ENCODE measurements around the gene PIK3C2B. TPM values are rescaled to one million over a fixed set of nuclear protein-coding genes. Genes with fewer than 3 reads are reported as not detected.

PIK3C2B gene
- total RNA-seq, 1 donor from 2014 or later = 55.1 TPM

DNA sequence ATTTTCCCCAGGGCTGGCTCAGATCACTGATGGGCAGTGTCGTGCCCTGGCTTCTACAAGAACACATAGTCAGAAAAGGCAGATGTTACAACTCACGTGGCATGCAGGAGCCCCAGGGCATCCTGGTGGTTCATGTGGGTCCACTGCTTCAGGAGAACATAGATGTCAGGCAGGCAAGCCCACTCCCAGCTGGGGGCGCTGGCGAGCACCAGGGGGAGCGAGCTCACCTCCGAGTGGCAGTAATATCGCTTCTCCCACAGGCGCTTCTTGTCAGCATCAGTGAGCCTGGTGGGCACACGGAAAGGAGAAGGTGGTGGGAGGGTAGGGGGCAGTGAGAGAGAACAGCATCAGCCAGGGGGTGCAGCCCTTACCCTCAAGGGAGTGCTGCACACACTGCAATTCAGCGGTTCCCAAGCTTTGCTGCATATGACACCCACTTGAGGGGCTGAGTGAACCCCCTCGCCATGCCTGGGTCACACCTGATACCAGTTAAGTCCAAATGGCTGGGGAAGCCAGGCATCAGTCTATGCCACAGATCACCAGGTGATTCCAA is 48.7 kb downstream of the PIK3C2B start:
- H3K27ac Mint-ChIP-seq = peak overlapping the region; percentile 56
- DNase-seq (ENCODE audit: extremely low spot score, unreplicated experiment) = no peak
- H3K36me3 Mint-ChIP-seq = peaks cover 51% of the 10 kb centered on the region
- peaks cover 24% of the 10 kb centered on the region for H3K4me1 Mint-ChIP-seq (ENCODE audit: unreplicated experiment)
- H3K27me3 Mint-ChIP-seq = no peaks in the 10 kb centered on the region
- no peak overlapping the region for H3K4me3 Mint-ChIP-seq
- H3K9me3 Mint-ChIP-seq = no peaks in the 10 kb centered on the region
- TF ChIP-seq, protein P1, sequence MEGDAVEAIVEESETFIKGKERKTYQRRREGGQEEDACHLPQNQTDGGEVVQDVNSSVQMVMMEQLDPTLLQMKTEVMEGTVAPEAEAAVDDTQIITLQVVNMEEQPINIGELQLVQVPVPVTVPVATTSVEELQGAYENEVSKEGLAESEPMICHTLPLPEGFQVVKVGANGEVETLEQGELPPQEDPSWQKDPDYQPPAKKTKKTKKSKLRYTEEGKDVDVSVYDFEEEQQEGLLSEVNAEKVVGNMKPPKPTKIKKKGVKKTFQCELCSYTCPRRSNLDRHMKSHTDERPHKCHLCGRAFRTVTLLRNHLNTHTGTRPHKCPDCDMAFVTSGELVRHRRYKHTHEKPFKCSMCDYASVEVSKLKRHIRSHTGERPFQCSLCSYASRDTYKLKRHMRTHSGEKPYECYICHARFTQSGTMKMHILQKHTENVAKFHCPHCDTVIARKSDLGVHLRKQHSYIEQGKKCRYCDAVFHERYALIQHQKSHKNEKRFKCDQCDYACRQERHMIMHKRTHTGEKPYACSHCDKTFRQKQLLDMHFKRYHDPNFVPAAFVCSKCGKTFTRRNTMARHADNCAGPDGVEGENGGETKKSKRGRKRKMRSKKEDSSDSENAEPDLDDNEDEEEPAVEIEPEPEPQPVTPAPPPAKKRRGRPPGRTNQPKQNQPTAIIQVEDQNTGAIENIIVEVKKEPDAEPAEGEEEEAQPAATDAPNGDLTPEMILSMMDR (conservative IDR thresholded peaks at IDR 0.05) = no peak

Other genes with a start within 250 kb of the PIK3C2B start
- 37.8 and 63.1 TPM in 2 replicates for gene PLEKHA6, start 134.9 kb downstream of the PIK3C2B start, total RNA-seq (ENCODE audit: low replicate concordance)
- 43.3 and 48.9 TPM in 2 replicates for gene PPP1R15B, start 83.0 kb downstream of the PIK3C2B start, total RNA-seq (ENCODE audit: low replicate concordance)
- gene MDM4, start 21.6 kb upstream of the PIK3C2B start, total RNA-seq (ENCODE audit: low replicate concordance) = 70.0 and 101 TPM in 2 replicates
- gene LRRN2, start 190.9 kb upstream of the PIK3C2B start, total RNA-seq (ENCODE audit: low replicate concordance) = 3.4 and 19.0 TPM in 2 replicates

All from type B pancreatic cell (in vitro differentiated cells).